WERI-Rb-1 (cell line): ENCODE data around the gene KLHL14.

ENCODE experiments used
- DNase-seq: peaks from one replicate; pipeline ENCODE4 v3.0.0-alpha.2; 2020
- H3K27ac ChIP-seq: fragments of 250-450 bp; sonication (Bioruptor Pico); 2 replicates; pipeline ENCODE4 v1.5.1; 2020; ENCODE audit warnings: mild to moderate bottlenecking, moderate library complexity
- H3K27me3 ChIP-seq: fragments of 250-450 bp; sonication (Bioruptor Pico); 2 replicates; pipeline ENCODE4 v1.5.1; 2021; ENCODE audit warnings: mild to moderate bottlenecking, low read depth, moderate library complexity; ENCODE audit not compliant: insufficient read depth, severe bottlenecking
- H3K36me3 ChIP-seq: fragments of 250-450 bp; sonication (Bioruptor Pico); 2 replicates; pipeline ENCODE4 v1.5.1; 2020; ENCODE audit warnings: mild to moderate bottlenecking, moderate library complexity
- H3K4me3 ChIP-seq: 2 replicates; pipeline ENCODE4 v1.5.1; 2011; ENCODE audit warnings: low read depth, mild to moderate bottlenecking, control low read depth, low read length
- H3K9me3 ChIP-seq: fragments of 250-450 bp; sonication (Bioruptor Pico); 2 replicates; pipeline ENCODE4 v1.5.1; 2021; ENCODE audit warnings: mild to moderate bottlenecking, moderate library complexity; ENCODE audit not compliant: severe bottlenecking
- TF ChIP-seq, protein P1 (sequence below): IDR thresholded peaks from 2 replicates; pipeline ENCODE4 v1.5.1; 2011; ENCODE audit warnings: low read depth, mild to moderate bottlenecking, control low read depth, inconsistent platforms, low read length

KLHL14 gene

DNA sequence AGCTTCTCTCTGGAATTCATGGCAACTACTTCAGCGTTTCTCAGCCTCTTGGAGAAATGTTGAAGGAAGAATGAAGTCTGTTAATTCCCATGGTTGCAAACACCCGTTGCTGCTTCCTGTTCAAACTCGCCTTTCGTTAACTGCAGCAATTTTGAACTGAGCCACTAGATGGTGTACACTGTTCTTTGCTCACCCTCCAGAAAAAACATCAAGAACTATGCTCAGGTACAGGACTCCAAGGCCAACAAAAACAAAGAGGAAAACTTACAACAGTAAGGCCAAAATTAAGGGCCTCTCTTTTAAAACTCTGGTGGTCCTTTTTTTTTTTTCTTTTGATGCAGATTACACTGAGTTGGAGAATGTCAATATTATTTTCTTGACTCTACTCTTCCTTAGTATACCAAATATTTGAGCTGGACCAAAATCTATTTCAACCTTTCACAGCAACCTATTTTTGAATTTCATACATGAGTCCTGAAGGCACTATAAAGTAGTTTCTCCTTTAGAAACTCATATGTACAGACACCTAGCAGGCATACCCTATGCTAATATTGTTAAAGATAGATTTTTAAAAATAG lies 58.2 kb downstream of the KLHL14 start:
- peak; percentile 39 for DNase-seq
- H3K27ac ChIP-seq = no peak overlapping the region
- H3K9me3 ChIP-seq = no peaks in the 10 kb centered on the region
- H3K4me3 ChIP-seq = no peak overlapping the region
- TF ChIP-seq, protein P1, sequence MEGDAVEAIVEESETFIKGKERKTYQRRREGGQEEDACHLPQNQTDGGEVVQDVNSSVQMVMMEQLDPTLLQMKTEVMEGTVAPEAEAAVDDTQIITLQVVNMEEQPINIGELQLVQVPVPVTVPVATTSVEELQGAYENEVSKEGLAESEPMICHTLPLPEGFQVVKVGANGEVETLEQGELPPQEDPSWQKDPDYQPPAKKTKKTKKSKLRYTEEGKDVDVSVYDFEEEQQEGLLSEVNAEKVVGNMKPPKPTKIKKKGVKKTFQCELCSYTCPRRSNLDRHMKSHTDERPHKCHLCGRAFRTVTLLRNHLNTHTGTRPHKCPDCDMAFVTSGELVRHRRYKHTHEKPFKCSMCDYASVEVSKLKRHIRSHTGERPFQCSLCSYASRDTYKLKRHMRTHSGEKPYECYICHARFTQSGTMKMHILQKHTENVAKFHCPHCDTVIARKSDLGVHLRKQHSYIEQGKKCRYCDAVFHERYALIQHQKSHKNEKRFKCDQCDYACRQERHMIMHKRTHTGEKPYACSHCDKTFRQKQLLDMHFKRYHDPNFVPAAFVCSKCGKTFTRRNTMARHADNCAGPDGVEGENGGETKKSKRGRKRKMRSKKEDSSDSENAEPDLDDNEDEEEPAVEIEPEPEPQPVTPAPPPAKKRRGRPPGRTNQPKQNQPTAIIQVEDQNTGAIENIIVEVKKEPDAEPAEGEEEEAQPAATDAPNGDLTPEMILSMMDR = peak; percentile 78
- H3K36me3 ChIP-seq = no peaks in the 10 kb centered on the region
- H3K27me3 ChIP-seq = peaks cover 9% of the 10 kb centered on the region

DNA sequence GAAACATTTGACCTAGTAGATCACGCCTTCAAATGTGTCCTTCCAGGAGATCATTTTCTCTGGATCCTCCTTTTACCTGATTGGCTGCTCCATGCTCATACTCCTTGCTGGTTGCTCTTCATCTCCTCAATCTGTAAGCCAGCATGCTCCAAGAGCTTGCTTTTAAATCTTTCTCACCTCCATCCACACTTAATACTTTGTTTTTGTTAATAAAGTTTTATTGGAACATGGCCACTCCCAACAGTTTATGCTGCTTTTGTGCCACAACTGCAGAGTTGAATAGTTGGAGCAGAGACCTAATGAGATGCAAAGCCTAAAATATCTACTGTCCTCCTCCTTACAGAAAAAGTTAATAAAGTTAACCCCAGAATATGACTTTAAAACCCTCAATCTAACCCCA lies 60.0 kb downstream of the KLHL14 start:
- H3K4me3 ChIP-seq = no peak overlapping the region
- TF ChIP-seq, protein P1 = no peak

DNA sequence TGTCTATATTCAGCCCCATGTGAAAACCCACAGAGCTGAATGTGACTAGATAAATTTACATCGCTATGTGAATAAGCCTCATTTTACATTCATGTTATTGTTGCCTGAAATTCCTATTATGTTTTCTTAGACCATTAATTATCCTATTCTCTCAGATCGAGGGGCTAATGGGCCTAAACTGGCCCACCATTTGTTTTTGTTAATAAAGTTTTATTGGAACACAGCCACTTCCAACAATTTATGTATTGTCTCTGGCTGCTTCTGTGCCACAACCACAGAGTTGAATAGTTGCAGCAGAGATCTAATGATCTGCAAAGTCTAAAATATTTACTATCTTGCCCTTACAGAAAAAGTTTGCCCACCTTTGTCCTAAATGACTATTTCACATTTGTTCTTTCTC lies 61.0 kb downstream of the KLHL14 start:
- no peaks in the 10 kb centered on the region for H3K36me3 ChIP-seq
- no peaks in the 10 kb centered on the region for H3K9me3 ChIP-seq
- TF ChIP-seq, protein P1 = no peak
- no peak for DNase-seq
- no peak overlapping the region for H3K4me3 ChIP-seq
- H3K27ac ChIP-seq = no peak overlapping the region
- peaks cover 3% of the 10 kb centered on the region for H3K27me3 ChIP-seq

More for the DNA sequence above, 60.0 kb downstream of the KLHL14 start:
- H3K27ac ChIP-seq = no peak overlapping the region
- no peak for DNase-seq
- no peaks in the 10 kb centered on the region for H3K36me3 ChIP-seq
- no peaks in the 10 kb centered on the region for H3K9me3 ChIP-seq
- peaks cover 7% of the 10 kb centered on the region for H3K27me3 ChIP-seq

DNA sequence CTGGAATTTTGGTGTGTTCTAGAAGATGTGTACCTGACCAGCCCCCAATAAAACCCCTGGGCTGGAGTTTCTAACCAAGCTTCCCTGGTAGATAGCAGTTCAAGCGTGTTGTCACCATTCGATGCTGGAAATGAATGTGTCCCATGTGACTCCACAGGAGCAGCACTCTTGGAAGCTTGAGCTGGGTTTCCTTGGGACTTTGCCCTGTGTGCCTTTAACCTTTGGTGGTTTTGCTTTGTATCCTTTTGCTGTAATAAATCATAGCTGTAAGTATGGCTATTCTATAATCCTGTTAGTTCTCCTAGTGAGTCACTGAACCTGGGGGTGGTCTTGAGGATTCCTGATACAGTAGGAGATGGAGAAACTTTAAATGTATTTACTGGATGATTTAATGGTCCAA lies 65.2 kb downstream of the KLHL14 start:
- Histone ChIP-seq H3K9me3 (no peaks in the 10 kb centered on the region), H3K27me3 (peaks cover 8% of the 10 kb centered on the region), H3K36me3 (no peaks in the 10 kb centered on the region), H3K4me3 (no peak overlapping the region), H3K27ac (no peak overlapping the region)
- no peak for DNase-seq
- TF ChIP-seq, protein P1 = no peak

DNA sequence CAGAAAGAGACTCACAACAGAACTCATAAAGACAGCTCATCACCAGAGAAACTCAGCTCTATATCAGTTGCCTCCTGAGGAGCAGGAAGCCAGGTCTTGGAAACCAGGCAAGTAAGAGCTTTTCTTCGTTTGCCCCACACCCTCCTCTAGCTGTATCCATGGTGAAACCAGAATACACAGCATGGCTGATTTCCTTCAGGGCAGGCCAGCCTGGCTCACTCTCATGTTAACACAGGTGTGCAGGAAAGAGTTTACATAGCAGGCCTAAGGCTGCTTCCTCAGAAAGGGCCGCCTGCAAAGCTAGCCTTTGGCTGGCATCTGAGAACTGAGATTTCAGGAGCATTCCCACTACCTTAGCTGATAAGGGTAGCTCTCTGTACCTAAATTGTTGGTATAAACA lies 65.7 kb downstream of the KLHL14 start:
- DNase-seq = no peak
- TF ChIP-seq, protein P1 = no peak
- no peaks in the 10 kb centered on the region for H3K36me3 ChIP-seq
- no peak overlapping the region for H3K4me3 ChIP-seq
- H3K27ac ChIP-seq = no peak overlapping the region
- H3K9me3 ChIP-seq = no peaks in the 10 kb centered on the region
- H3K27me3 ChIP-seq = peaks cover 8% of the 10 kb centered on the region

DNA sequence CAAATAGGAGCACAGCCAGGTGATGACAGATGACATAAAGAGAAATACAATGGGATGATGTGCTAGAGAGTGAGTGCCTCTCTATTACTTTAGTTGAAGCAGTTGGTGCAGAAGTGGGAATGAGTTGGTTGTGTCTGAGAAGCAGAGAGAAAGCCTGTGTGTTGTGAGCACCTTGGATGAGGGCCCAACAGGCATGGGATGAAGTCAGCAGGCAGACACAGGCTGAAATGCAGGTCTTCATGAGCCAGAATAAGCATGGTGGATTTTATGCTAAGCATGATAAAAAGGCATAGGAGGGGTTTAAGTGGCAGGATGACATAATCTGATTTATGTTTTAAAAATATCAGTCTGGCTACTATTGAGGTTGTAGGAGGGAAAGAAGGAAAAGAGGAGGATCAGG lies 71.5 kb downstream of the KLHL14 start:
- H3K9me3 ChIP-seq = no peaks in the 10 kb centered on the region
- no peak overlapping the region for H3K27ac ChIP-seq
- H3K27me3 ChIP-seq = peaks cover 32% of the 10 kb centered on the region
- no peak overlapping the region for H3K4me3 ChIP-seq
- H3K36me3 ChIP-seq = no peaks in the 10 kb centered on the region
- DNase-seq = no peak
- TF ChIP-seq, protein P1 = no peak
